Skeletal muscle satellite cell (primary cell): Measurements from ENCODE around the gene KMT2E.

Experiments
- H3K27me3 ChIP-seq: 2 replicates; pipeline ENCODE4 v1.7.0; 2013; ENCODE audit warnings: low read length; ENCODE audit not compliant: control insufficient read depth, insufficient read depth
- H3K36me3 ChIP-seq: 2 replicates; pipeline ENCODE4 v1.7.0; 2013; ENCODE audit warnings: mild to moderate bottlenecking, control low read depth, low read length; ENCODE audit not compliant: insufficient read depth
- H3K4me1 ChIP-seq: 2 replicates; pipeline ENCODE4 v1.7.0; 2013; ENCODE audit warnings: low read length; ENCODE audit not compliant: control insufficient read depth, insufficient read depth
- H3K4me2 ChIP-seq: 2 replicates; pipeline ENCODE4 v1.7.0; 2013; ENCODE audit warnings: mild to moderate bottlenecking, low read length
- H3K4me3 ChIP-seq: 2 replicates; pipeline ENCODE4 v1.7.0; 2013; ENCODE audit warnings: low read length
- H3K9ac ChIP-seq: 2 replicates; pipeline ENCODE4 v1.7.0; 2013; ENCODE audit warnings: mild to moderate bottlenecking, low read depth, low read length, moderate library complexity
- H3K9me3 ChIP-seq: replicated peaks from 2 replicates; pipeline ENCODE4 v1.7.0; 2013; ENCODE audit warnings: mild to moderate bottlenecking, control low read depth, low read length

Gene KMT2E

DNA sequence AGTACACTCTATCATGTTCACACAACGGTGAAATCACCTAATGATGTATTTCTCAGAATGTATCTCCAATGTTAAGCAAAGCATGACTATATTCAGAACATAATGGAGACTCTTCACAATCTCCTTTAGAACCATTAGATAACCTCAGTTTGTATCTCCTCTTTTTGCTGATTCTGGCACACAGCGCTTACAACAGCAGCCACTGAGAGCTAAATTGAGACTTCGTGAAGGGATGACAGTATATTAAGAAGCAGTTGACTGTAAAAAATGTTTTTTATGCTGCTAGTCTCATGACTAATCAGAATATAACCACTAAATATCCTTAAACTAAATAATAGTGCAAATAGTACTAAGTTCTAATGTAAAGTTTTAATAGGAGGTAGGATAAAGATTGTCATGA lies 46.9 kb downstream of the KMT2E start:
- H3K36me3 ChIP-seq = peaks cover 42% of the 10 kb centered on the region

DNA sequence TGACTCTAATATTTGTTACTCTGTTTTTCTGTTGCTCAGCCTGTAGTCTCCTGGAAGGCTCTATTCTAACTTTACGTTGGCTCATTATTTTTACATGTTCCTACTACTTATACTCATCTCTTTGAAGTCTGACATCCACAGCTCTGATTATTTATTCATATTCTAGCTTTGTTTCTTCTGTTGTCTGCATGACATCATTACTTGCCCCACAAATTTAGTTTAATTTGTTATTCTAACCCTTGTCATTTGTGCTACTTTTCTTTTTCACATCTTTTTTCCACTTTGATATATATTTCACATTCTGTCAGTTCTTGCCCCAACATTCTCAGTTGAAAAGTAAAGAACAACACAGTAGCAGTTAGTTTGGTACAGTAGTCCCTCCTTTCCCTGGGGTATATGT lies 51.1 kb downstream of the KMT2E start:
- Histone ChIP-seq H3K27me3 (no peaks in the 10 kb centered on the region), H3K4me3 (no peak overlapping the region), H3K9ac (no peak overlapping the region), H3K4me1 (peaks cover 10% of the 10 kb centered on the region), H3K36me3 (peaks cover 66% of the 10 kb centered on the region), H3K9me3 (no peaks in the 10 kb centered on the region), H3K4me2 (no peak overlapping the region)

More for the DNA sequence above, 46.9 kb downstream of the KMT2E start:
- Histone ChIP-seq H3K9me3 (no peaks in the 10 kb centered on the region), H3K4me2 (no peak overlapping the region), H3K4me3 (no peak overlapping the region), H3K4me1 (peaks cover 10% of the 10 kb centered on the region), H3K27me3 (no peaks in the 10 kb centered on the region), H3K9ac (no peak overlapping the region)

DNA sequence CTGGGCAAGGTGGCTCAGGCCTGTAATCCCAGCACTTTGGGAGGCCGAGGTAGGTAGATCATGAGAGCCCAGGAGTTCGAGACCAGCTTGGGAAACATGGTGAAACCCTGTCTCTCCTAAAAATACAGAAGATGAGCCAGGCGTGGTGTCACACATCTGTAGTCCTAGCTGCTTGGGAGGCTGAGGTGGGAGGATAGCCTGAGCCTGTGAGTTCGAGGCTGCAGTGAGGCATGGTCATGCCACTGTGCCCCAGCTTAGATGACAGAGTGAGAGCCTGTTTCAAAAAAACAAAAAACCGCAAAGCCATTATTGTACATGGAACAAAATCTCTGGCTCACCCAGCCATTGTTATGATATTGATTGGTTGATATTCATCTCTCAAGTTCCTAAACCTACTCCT lies 53.7 kb downstream of the KMT2E start:
- no peaks in the 10 kb centered on the region for H3K27me3 ChIP-seq
- no peak overlapping the region for H3K9ac ChIP-seq
- no peaks in the 10 kb centered on the region for H3K4me1 ChIP-seq
- H3K9me3 ChIP-seq = no peaks in the 10 kb centered on the region
- H3K4me3 ChIP-seq = no peak overlapping the region
- peaks cover 74% of the 10 kb centered on the region for H3K36me3 ChIP-seq
- no peak overlapping the region for H3K4me2 ChIP-seq

DNA sequence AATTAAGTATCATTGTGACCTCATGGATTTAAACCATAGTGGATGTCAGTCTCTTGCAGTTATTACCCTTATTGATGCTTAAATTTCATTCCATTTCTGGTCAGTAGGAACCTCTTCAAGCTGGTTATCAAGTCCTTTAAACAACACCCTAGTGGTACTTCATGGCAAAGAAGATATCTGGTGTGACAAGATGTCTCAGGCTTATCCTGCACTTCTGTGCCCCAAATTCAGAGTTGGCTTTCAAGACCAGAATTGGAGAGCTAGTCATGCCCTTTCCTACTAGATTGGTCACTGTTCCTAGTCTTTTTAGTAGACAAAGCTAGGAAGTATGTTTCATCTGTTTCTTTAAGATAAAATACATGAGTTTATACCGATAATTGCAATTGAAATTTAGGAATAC lies 54.9 kb downstream of the KMT2E start:
- no peak overlapping the region for H3K4me3 ChIP-seq
- no peaks in the 10 kb centered on the region for H3K9me3 ChIP-seq
- H3K27me3 ChIP-seq = no peaks in the 10 kb centered on the region
- no peak overlapping the region for H3K4me2 ChIP-seq
- peaks cover 77% of the 10 kb centered on the region for H3K36me3 ChIP-seq
- H3K4me1 ChIP-seq = no peaks in the 10 kb centered on the region
- no peak overlapping the region for H3K9ac ChIP-seq

DNA sequence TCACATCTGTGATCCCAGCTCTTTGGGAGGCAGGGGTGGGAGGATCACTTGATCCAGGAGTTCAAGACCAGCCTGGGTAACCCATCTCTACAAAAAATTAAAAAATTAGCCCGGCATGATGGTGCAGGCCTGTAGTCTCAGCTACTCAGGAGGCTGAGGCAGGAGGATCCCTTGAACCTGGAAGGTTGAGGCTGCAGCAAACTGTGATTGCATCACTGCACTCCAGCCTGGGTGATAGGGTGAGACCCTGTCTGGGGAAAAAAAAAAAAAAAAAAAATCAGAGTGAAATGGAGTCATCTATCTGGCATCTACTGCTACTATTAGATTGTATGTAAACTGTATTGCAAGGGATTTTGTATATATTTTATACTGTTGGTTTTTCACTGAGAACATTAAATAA lies 59.1 kb downstream of the KMT2E start:
- Histone ChIP-seq H3K4me3 (no peak overlapping the region), H3K36me3 (peaks cover 84% of the 10 kb centered on the region), H3K9ac (no peak overlapping the region), H3K9me3 (no peaks in the 10 kb centered on the region), H3K4me2 (no peak overlapping the region), H3K27me3 (no peaks in the 10 kb centered on the region), H3K4me1 (no peaks in the 10 kb centered on the region)

DNA sequence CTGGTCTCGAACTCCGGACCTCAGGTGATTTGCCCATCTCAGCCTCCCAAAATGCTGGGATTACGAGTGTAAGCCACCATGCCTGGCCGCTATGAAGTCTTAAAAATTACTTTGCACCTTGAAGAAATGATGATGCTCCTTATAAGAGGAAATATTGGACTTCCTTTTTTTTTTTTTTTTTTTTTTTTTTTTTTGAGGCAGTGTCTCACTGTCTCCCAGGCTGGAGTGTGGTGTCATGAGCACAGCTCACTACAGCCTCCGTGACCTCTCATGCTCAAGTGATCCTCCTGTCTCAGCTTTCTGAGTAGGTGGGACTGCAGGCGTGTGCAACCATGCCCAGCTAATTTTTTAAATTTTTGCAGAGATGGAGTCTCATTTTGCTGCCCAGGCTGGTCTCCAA lies 65.3 kb downstream of the KMT2E start:
- H3K4me2 ChIP-seq = no peak overlapping the region
- H3K9ac ChIP-seq = no peak overlapping the region
- H3K27me3 ChIP-seq = no peaks in the 10 kb centered on the region
- no peak overlapping the region for H3K4me3 ChIP-seq
- no peaks in the 10 kb centered on the region for H3K9me3 ChIP-seq
- no peaks in the 10 kb centered on the region for H3K4me1 ChIP-seq
- peaks cover 83% of the 10 kb centered on the region for H3K36me3 ChIP-seq

DNA sequence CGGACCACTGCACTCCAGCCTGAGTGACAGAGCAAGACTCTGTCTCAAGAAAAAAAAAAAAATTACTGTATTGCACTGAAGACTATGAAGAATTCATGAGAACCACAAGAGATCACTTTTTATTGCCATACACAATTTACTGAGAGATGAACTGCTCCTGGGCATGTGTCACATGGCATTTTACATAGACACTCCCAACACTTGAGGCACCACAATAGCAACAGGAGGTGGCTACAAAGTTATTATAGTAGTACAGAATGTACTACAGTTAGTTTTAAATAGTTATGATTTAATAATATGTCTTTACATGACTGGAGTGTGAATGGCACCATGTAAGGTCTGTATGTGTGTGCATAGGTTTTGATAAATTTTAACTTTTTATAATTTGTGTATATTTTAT lies 70.6 kb downstream of the KMT2E start:
- Histone ChIP-seq H3K36me3 (peaks cover 41% of the 10 kb centered on the region), H3K9me3 (no peaks in the 10 kb centered on the region), H3K4me3 (no peak overlapping the region), H3K4me2 (no peak overlapping the region), H3K4me1 (peaks cover 4% of the 10 kb centered on the region), H3K27me3 (no peaks in the 10 kb centered on the region), H3K9ac (no peak overlapping the region)

DNA sequence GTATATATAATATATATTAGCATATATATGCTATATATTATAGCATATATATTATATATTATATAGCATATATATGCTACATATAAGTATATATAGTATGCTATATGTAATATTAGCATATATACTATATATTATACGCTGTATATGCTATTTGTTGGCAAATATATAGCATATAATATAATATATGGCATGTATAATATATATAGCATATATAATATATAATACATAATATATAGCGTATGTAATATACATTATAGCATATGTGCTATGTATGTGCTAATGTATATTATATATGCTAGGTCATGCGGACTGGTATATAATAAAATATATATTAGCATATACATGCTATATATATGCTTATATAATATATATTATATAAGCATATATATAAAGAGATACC lies 72.8 kb downstream of the KMT2E start:
- H3K9ac ChIP-seq = no peak overlapping the region
- H3K27me3 ChIP-seq = no peaks in the 10 kb centered on the region
- peaks cover 44% of the 10 kb centered on the region for H3K36me3 ChIP-seq
- H3K4me1 ChIP-seq = peaks cover 4% of the 10 kb centered on the region
- no peaks in the 10 kb centered on the region for H3K9me3 ChIP-seq
- no peak overlapping the region for H3K4me3 ChIP-seq
- H3K4me2 ChIP-seq = no peak overlapping the region

DNA sequence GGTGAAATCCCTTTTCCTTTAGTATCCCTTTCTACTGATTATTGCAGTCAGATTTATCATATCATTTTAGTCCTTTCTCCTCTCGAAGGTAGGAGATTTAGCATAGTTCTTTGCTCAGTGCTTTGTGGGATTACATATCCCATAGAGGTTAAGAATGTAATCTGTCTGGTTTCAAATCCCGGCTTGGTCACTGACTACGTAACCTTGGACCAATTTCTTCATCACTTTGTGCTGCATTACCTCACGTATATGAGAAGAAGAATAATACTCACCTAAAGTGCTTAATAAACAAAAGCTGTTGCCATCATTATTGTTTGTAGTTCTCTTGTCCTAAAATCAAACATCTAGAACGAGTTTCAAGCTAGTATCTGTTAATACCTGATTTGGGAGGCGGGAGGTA lies 74.0 kb downstream of the KMT2E start:
- Histone ChIP-seq H3K4me1 (peaks cover 4% of the 10 kb centered on the region), H3K36me3 (peaks cover 40% of the 10 kb centered on the region), H3K9ac (no peak overlapping the region), H3K4me3 (no peak overlapping the region), H3K27me3 (no peaks in the 10 kb centered on the region), H3K9me3 (no peaks in the 10 kb centered on the region), H3K4me2 (no peak overlapping the region)

DNA sequence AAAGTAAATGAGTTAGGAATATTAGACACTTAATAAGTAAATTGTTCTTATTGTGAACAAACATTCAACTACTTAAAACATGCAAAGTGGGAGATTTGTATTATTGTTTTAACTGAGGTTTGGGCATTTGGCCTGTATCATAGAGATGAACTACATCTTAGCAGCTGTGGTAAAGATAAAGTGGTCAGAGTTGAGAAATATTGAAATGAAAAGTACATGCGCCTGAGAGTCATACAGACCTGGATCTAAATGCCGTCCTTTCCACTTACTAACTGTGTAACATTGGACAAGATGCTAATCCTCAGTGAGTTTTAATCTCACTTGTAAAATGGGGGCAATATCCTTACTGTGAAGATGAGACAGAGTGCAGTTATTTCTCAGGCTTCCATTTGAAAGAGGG lies 74.5 kb downstream of the KMT2E start:
- Histone ChIP-seq H3K27me3 (no peaks in the 10 kb centered on the region), H3K4me2 (no peak overlapping the region), H3K4me3 (no peak overlapping the region), H3K9me3 (no peaks in the 10 kb centered on the region), H3K36me3 (peaks cover 36% of the 10 kb centered on the region), H3K9ac (no peak overlapping the region), H3K4me1 (peaks cover 4% of the 10 kb centered on the region)

DNA sequence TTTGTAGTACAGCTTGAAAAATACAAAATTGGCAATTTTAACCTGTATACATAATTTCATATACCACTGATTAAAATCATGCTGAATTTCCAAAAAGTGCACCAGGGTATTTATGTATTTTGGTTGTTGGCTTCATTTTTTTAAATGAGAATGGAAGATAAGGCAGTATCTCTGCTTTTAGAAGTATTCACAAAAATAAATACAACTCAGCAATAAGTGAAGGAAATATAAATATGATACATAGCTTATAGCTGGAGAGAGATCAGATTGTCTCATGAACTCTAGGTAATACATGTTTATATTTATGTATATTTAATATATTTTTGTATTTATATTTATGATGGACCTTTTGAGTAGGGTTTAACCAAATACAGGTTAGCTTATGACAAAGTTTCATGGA lies 81.0 kb downstream of the KMT2E start:
- H3K4me1 ChIP-seq = peaks cover 27% of the 10 kb centered on the region
- H3K4me2 ChIP-seq = no peak overlapping the region
- no peak overlapping the region for H3K9ac ChIP-seq
- no peak overlapping the region for H3K4me3 ChIP-seq
- no peaks in the 10 kb centered on the region for H3K9me3 ChIP-seq
- peaks cover 38% of the 10 kb centered on the region for H3K36me3 ChIP-seq
- H3K27me3 ChIP-seq = no peaks in the 10 kb centered on the region

DNA sequence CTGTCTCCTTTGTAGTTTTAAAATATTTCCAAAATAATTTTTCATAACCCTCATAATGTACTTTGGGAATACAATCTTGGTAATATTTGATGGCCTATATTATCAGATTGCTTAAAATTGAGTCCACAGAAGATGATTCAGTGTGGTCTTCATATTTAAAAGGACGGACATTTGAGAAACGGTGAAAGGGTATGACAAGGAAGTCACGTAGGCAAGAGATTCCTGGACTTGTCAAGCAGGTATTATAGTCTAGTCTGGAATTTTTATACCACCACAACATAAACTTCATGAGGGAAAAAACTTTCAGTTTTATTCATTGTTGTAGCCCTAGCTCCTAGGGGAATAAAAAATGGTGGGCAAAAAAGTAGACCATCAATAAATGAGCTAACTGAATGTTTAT lies 82.3 kb downstream of the KMT2E start:
- Histone ChIP-seq H3K4me1 (peaks cover 27% of the 10 kb centered on the region), H3K4me3 (no peak overlapping the region), H3K9me3 (no peaks in the 10 kb centered on the region), H3K4me2 (no peak overlapping the region), H3K9ac (no peak overlapping the region), H3K27me3 (no peaks in the 10 kb centered on the region), H3K36me3 (peaks cover 44% of the 10 kb centered on the region)
